Measurements from ENCODE around the gene DAB2IP.
"Not testable (repeated sequence)": the region's sequence is repeated elsewhere in the genome, so short reads cannot be mapped to it uniquely, and the experiment has no call there.

The DAB2IP gene

GRCh38 chr9:121731919-121732318, 80.5 kb downstream of the DAB2IP start:
- DNase-seq, result no peak

- DNase-seq, result no peak
Measured at GRCh38 chr9:121732389-121732788, 81.0 kb downstream of the DAB2IP start.

- peak; percentile 14 for DNase-seq
Measured at GRCh38 chr9:121732886-121733285, 81.5 kb downstream of the DAB2IP start.

- DNase-seq, result no peak
Measured at GRCh38 chr9:121734465-121734864, 83.0 kb downstream of the DAB2IP start.

- no peak for DNase-seq
Measured at GRCh38 chr9:121735065-121735792, 83.8 kb downstream of the DAB2IP start.

GRCh38 chr9:121735793-121736770, 84.6 kb downstream of the DAB2IP start:
- no peak for DNase-seq

- DNase-seq, result no peak
Measured at GRCh38 chr9:121736934-121737462, 85.6 kb downstream of the DAB2IP start.

- no peak for DNase-seq
Measured at GRCh38 chr9:121737481-121737931, 86.1 kb downstream of the DAB2IP start.

- no peak for DNase-seq
Measured at GRCh38 chr9:121738411-121738810, 87.0 kb downstream of the DAB2IP start.

- no peak for DNase-seq
Measured at GRCh38 chr9:121738968-121739367, 87.5 kb downstream of the DAB2IP start.

GRCh38 chr9:121739971-121740370, 88.5 kb downstream of the DAB2IP start:
- no peak for DNase-seq

GRCh38 chr9:121741228-121741918, 89.9 kb downstream of the DAB2IP start:
- no peak for DNase-seq

GRCh38 chr9:121741919-121742283, 90.5 kb downstream of the DAB2IP start:
- DNase-seq, result not testable (repeated sequence)

- no peak for DNase-seq
Measured at GRCh38 chr9:121742923-121743322, 91.5 kb downstream of the DAB2IP start.

- peak; percentile 58 for DNase-seq
Measured at GRCh38 chr9:121743441-121744001, 92.1 kb downstream of the DAB2IP start.

GRCh38 chr9:121744002-121744686, 92.7 kb downstream of the DAB2IP start:
- peak; percentile 9 for DNase-seq

GRCh38 chr9:121744687-121745395, 93.4 kb downstream of the DAB2IP start:
- no peak for DNase-seq

- no peak for DNase-seq
Measured at GRCh38 chr9:121745396-121745695, 93.9 kb downstream of the DAB2IP start.

- no peak for DNase-seq
Measured at GRCh38 chr9:121746411-121746810, 95.0 kb downstream of the DAB2IP start.

- DNase-seq, result no peak
Measured at GRCh38 chr9:121746866-121747265, 95.4 kb downstream of the DAB2IP start.

GRCh38 chr9:121748074-121748473, 96.6 kb downstream of the DAB2IP start:
- no peak for DNase-seq
